KMS-11 (cell line): ENCODE data around the gene C1orf74.

ENCODE experiments used
- H2AFZ ChIP-seq: fragments of 200-600 bp; sonication (generic); 2 replicates; pipeline ENCODE4 v1.6.1; 2016; ENCODE audit warnings: antibody characterized with exemption, mixed run types, low read depth
- H3K27ac ChIP-seq: fragments of 200-600 bp; sonication (generic); 2 replicates; pipeline ENCODE4 v1.6.1; 2016; ENCODE audit warnings: mild to moderate bottlenecking, mixed run types
- H3K27me3 ChIP-seq: fragments of 200-600 bp; sonication (generic); 2 replicates; pipeline ENCODE4 v1.6.1; 2017; ENCODE audit warnings: mild to moderate bottlenecking, low read depth, mixed run types, moderate library complexity; ENCODE audit not compliant: insufficient read depth
- H3K36me3 ChIP-seq: fragments of 200-600 bp; sonication (generic); 2 replicates; pipeline ENCODE4 v1.6.1; 2017; ENCODE audit warnings: mild to moderate bottlenecking, mixed run types; ENCODE audit not compliant: insufficient read depth
- H3K4me1 ChIP-seq: fragments of 200-600 bp; sonication (generic); 2 replicates; pipeline ENCODE4 v1.6.1; 2016; ENCODE audit warnings: mild to moderate bottlenecking, low read depth, mixed run types; ENCODE audit not compliant: poor library complexity, severe bottlenecking
- H3K4me2 ChIP-seq: fragments of 200-600 bp; sonication (generic); 2 replicates; pipeline ENCODE4 v1.7.0; 2016; ENCODE audit warnings: mild to moderate bottlenecking, mixed run types
- H3K4me3 ChIP-seq: fragments of 200-600 bp; sonication (generic); IDR thresholded peaks from 2 replicates; pipeline ENCODE4 v1.6.1; 2017; ENCODE audit warnings: low read depth, low read length, mixed read lengths; ENCODE audit not compliant: insufficient read depth
- H3K79me2 ChIP-seq: fragments of 200-600 bp; sonication (generic); 2 replicates; pipeline ENCODE4 v1.6.1; 2016; ENCODE audit warnings: low read depth, mixed run types; ENCODE audit not compliant: insufficient read depth
- H3K9ac ChIP-seq: fragments of 200-600 bp; sonication (generic); 2 replicates; pipeline ENCODE4 v1.6.1; 2016; ENCODE audit warnings: mild to moderate bottlenecking, mixed run types
- H4K20me1 ChIP-seq: fragments of 200-600 bp; sonication (generic); 2 replicates; pipeline ENCODE4 v1.6.1; 2016; ENCODE audit warnings: mild to moderate bottlenecking, mixed run types; ENCODE audit not compliant: insufficient read depth
- CTCF ChIP-seq: fragments of 200-600 bp; sonication (generic); conservative IDR thresholded peaks from 2 replicates; pipeline ENCODE4 v1.6.1; 2017; ENCODE audit warnings: low read depth, mild to moderate bottlenecking, antibody characterized with exemption, low read length, moderate library complexity, mixed read lengths

Gene C1orf74

DNA sequence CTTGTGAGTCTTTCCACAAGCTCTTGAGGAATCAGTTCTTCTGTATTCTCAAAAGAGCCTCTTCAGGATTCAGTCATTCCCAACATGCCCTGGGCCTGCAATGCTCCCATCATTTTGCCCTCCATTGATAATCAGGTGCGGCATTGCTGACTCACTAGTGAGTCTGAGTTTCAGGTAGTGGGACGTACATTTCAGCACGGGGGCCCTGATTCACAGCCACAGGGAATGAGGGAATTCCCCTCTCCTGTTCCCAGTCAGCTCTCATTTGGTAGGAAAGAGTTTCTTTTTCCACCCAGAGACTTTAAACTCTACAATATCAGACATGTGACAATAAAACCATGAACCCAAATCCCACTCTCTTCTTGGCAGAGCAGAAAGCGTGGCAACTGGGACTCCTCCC, 25.3 kb upstream of the C1orf74 start:
- no peak overlapping the region for H3K4me3 ChIP-seq
- no peak overlapping the region for H3K4me2 ChIP-seq
- no peaks in the 10 kb centered on the region for H3K27me3 ChIP-seq
- peaks cover 5% of the 10 kb centered on the region for H3K4me1 ChIP-seq
- no peaks in the 10 kb centered on the region for H4K20me1 ChIP-seq
- no peak overlapping the region for H3K27ac ChIP-seq
- no peak overlapping the region for H3K9ac ChIP-seq
- no peak for TF ChIP-seq CTCF
- no peak overlapping the region for H2AFZ ChIP-seq
- H3K79me2 ChIP-seq: no peaks in the 10 kb centered on the region
- H3K36me3 ChIP-seq: no peaks in the 10 kb centered on the region

- no peak overlapping the region for H3K4me2 ChIP-seq
- H2AFZ ChIP-seq: no peak overlapping the region
- H3K4me3 ChIP-seq: no peak overlapping the region
- no peaks in the 10 kb centered on the region for H3K79me2 ChIP-seq
- no peak for TF ChIP-seq CTCF
- H3K27me3 ChIP-seq: no peaks in the 10 kb centered on the region
- H3K27ac ChIP-seq: no peak overlapping the region
- peaks cover 5% of the 10 kb centered on the region for H3K4me1 ChIP-seq
- no peaks in the 10 kb centered on the region for H3K36me3 ChIP-seq
- no peak overlapping the region for H3K9ac ChIP-seq
- no peaks in the 10 kb centered on the region for H4K20me1 ChIP-seq
Observed at GRCh38 chr1:209808059-209808581, 23.8 kb upstream of the C1orf74 start.

DNA sequence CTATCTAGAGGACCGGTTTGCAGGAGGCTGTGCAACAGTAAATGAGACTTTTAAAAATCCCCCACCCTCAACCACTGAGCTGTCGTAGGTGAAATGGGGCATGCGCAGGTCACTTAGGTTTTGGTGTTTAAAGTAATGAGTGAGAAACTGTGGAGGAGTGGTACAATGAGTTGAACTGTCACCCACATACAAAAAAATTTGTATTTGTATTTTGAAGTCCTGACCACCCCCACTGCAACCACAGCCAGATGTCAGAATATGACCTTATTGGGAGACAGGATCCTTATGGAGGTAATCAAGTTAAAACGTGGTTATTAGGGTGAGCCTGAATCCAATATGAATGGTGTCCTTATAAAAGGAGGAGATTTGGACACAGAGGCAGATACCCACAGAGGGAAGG, 23.1 kb upstream of the C1orf74 start:
- H3K4me3 ChIP-seq: no peak overlapping the region
- H4K20me1 ChIP-seq: no peaks in the 10 kb centered on the region
- H3K36me3 ChIP-seq: no peaks in the 10 kb centered on the region
- H3K4me2 ChIP-seq: no peak overlapping the region
- H2AFZ ChIP-seq: no peak overlapping the region
- H3K9ac ChIP-seq: no peak overlapping the region
- no peaks in the 10 kb centered on the region for H3K79me2 ChIP-seq
- no peak overlapping the region for H3K27ac ChIP-seq
- TF ChIP-seq CTCF: no peak
- no peaks in the 10 kb centered on the region for H3K27me3 ChIP-seq
- peaks cover 5% of the 10 kb centered on the region for H3K4me1 ChIP-seq

GRCh38 chr1:209805875-209806760, 21.8 kb upstream of the C1orf74 start, which contains the start of gene IRF6:
TSS of gene IRF6 (minus strand) at chr1:209806142. CDS start at chr1:209801413, 4,729 bp downstream.
- H2AFZ ChIP-seq: peak within 1 kb of the TSS; percentile 41; the same call in 1 of the 2 replicates
- no peak within 1 kb of the TSS for H3K4me3 ChIP-seq
- H3K4me1 ChIP-seq: peaks cover 5% of the 10 kb centered on the region
- H3K79me2 ChIP-seq: no peaks in the 10 kb centered on the region
- H3K27me3 ChIP-seq: no peaks in the 10 kb centered on the region
- no peak for TF ChIP-seq CTCF
- no peak within 1 kb of the TSS for H3K9ac ChIP-seq
- peak within 1 kb of the TSS; percentile 19; the same call in 1 of the 2 replicates for H3K4me2 ChIP-seq
- H3K27ac ChIP-seq: no peak within 1 kb of the TSS
- no peaks in the 10 kb centered on the region for H3K36me3 ChIP-seq
- H4K20me1 ChIP-seq: no peaks in the 10 kb centered on the region
